ENCODE results near the gene SPATA13.

The SPATA13 gene

DNA sequence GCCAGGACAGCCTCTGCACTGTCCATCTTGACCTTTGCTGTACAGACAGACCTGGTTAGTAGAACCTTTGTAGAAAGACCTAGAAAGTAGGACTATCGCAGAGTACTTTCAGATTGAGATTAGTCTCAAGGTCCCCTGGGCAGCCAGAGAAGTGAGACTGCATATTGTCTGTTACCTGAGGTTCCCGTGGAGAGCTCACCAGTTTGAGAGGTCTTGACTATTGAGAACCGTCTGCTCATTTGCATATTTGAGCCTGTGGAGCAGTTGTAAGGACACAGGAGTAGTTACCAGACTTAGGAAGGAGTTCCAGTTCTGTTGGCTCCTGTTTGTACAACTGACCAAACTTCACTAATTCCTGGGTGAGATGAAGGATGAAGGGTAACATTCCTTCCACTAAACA, 66.2 kb downstream of the SPATA13 start:
- Histone ChIP-seq H2AFZ (ENCODE audit: low read depth, low read length) (no peak overlapping the region), H3K27me3 (ENCODE audit: insufficient read depth, low read length) (no peaks in the 10 kb centered on the region), H3K36me3 (ENCODE audit: insufficient read depth, low read length) (peaks cover 4% of the 10 kb centered on the region), H3K9me3 (ENCODE audit: low read length) (no peaks in the 10 kb centered on the region), H3K4me3 (ENCODE audit: low read length) (no peak overlapping the region), H3K4me1 (ENCODE audit: insufficient read depth, low read length) (no peaks in the 10 kb centered on the region)

DNA sequence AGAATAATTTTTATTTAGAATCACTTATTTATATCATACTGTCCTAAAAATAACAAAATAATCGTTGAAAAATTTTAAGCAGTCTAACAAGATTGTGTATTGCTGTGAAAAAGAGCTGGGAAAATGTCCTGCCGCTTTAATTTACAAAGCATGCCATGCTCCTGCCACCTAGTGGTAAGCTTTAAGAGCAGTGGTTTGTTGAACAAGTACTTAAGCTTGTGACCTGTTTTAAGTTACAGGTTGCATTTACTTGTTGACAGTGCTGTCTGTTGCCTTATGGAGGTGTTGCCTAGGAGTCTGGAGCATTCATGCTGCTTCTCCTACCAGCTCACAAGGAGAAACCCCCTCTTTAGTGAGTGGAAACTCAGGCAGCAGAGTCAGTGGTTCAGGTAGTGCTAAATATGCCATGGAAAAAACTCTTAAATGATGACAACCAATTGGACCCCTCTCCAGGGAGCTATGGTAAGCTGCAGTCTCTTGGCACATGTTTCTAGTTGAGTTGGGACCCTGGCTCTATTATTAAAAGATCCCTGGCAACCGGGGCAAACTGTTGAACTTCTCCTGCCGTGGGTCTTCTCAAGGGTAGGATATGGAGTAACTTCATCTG, 68.4 kb downstream of the SPATA13 start:
- Histone ChIP-seq H3K4me3 (ENCODE audit: low read length) (no peak overlapping the region), H2AFZ (ENCODE audit: low read depth, low read length) (no peak overlapping the region), H3K36me3 (ENCODE audit: insufficient read depth, low read length) (peaks cover 2% of the 10 kb centered on the region), H3K4me1 (ENCODE audit: insufficient read depth, low read length) (peaks cover 8% of the 10 kb centered on the region), H3K9me3 (ENCODE audit: low read length) (no peaks in the 10 kb centered on the region), H3K27me3 (ENCODE audit: insufficient read depth, low read length) (no peaks in the 10 kb centered on the region)

DNA sequence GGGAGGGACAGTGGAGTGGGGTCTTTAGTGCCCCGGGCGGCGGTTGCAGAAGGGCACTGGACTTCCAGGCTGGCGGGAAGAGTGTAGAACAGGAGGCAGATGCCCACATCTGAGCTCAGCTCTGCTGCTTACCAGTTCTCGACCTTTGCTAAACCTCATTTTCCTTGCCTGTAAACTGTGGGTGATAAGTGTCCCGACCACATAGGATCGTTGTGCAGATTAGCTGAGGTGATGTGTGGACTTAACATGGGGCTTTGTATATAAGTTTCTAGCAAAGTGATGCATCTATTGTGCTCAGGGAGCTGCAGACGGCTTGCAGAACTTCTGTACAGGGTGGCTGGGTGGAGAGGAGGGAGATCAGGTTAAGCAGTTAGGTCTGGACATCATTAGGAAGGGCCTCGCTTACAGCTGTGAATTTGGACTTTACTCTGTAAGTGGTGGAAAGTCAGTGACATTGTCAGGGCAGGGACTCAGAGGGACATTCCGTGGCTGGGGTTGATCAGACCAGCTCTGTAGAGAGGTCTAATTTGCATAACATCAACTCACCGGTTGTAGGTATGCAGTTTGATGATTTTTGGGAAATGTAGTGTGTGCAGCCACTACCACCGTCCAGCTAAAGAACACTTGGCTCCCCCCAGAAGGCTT, 70.0 kb downstream of the SPATA13 start:
- no peaks in the 10 kb centered on the region for H3K36me3 ChIP-seq (ENCODE audit: insufficient read depth, low read length)
- no peak overlapping the region for H2AFZ ChIP-seq (ENCODE audit: low read depth, low read length)
- no peaks in the 10 kb centered on the region for H3K27me3 ChIP-seq (ENCODE audit: insufficient read depth, low read length)
- peaks cover 10% of the 10 kb centered on the region for H3K4me1 ChIP-seq (ENCODE audit: insufficient read depth, low read length)
- H3K4me3 ChIP-seq (ENCODE audit: low read length), result no peak overlapping the region
- no peaks in the 10 kb centered on the region for H3K9me3 ChIP-seq (ENCODE audit: low read length)

DNA sequence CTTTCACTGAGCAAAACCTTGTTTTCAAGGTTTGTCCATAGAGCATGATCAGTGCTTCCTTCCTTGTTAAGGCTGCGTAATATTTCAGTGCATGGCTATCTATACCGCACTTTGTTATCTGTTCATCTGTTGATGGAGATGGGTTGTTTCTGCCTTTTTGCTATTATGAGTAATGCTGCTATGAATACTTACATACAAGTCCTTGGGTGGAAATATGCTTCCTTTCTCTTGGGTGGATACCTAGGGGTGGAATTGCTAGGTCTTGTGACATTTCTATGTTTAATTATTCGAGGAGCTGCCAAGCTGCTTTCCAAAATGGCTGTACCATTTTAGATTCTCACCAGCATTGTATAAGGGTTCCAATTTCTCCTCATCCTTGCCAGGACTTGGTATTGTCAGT, 70.9 kb downstream of the SPATA13 start:
- Histone ChIP-seq H3K4me3 (ENCODE audit: low read length) (no peak overlapping the region), H3K27me3 (ENCODE audit: insufficient read depth, low read length) (no peaks in the 10 kb centered on the region), H3K36me3 (ENCODE audit: insufficient read depth, low read length) (no peaks in the 10 kb centered on the region), H3K9me3 (ENCODE audit: low read length) (no peaks in the 10 kb centered on the region), H3K4me1 (ENCODE audit: insufficient read depth, low read length) (peaks cover 10% of the 10 kb centered on the region), H2AFZ (ENCODE audit: low read depth, low read length) (no peak overlapping the region)

DNA sequence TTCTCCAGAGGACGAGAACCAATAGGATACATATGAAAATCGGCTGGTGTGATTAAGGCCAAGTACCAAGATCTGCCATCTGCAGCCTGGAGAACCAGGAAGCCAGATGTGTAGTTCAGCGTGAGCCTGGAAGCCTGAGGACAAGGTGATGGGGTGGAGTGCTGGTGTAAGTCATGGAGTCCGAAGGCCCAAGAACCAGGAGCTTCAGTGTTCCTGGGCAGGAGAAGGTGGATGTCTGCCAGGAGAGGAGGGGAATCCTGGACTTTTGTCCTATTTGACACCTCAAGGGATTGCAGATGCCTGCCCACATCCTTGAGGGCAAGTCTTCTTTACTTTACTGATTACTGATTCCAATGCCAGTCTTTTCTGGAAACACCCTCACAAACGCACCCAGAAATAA, 71.5 kb downstream of the SPATA13 start:
- H3K36me3 ChIP-seq (ENCODE audit: insufficient read depth, low read length), result no peaks in the 10 kb centered on the region
- H3K4me1 ChIP-seq (ENCODE audit: insufficient read depth, low read length), result peaks cover 10% of the 10 kb centered on the region
- H3K4me3 ChIP-seq (ENCODE audit: low read length), result no peak overlapping the region
- no peaks in the 10 kb centered on the region for H3K9me3 ChIP-seq (ENCODE audit: low read length)
- H3K27me3 ChIP-seq (ENCODE audit: insufficient read depth, low read length), result no peaks in the 10 kb centered on the region
- H2AFZ ChIP-seq (ENCODE audit: low read depth, low read length), result no peak overlapping the region

DNA sequence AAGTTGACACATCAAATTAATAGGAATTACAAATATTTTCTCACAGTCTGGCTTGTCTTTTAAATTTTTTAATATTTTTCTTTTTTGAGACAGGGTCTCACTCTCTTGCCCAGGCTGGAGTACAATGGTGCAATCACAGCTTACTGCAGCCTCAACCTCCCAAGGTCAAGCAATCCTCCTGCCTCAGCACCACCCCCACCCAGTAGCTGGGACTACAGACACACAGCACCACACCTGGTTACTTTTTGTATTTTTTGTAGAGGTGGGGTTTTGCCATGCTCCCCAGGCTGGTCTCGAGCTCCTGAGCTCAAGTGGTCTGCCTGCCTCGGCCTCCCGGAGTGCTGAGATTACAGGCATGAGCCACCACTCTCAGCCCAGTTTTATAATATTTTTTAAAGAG, 72.0 kb downstream of the SPATA13 start:
- no peak overlapping the region for H3K4me3 ChIP-seq (ENCODE audit: low read length)
- no peaks in the 10 kb centered on the region for H3K27me3 ChIP-seq (ENCODE audit: insufficient read depth, low read length)
- no peak overlapping the region for H2AFZ ChIP-seq (ENCODE audit: low read depth, low read length)
- H3K9me3 ChIP-seq (ENCODE audit: low read length), result no peaks in the 10 kb centered on the region
- no peaks in the 10 kb centered on the region for H3K36me3 ChIP-seq (ENCODE audit: insufficient read depth, low read length)
- H3K4me1 ChIP-seq (ENCODE audit: insufficient read depth, low read length), result peaks cover 10% of the 10 kb centered on the region

DNA sequence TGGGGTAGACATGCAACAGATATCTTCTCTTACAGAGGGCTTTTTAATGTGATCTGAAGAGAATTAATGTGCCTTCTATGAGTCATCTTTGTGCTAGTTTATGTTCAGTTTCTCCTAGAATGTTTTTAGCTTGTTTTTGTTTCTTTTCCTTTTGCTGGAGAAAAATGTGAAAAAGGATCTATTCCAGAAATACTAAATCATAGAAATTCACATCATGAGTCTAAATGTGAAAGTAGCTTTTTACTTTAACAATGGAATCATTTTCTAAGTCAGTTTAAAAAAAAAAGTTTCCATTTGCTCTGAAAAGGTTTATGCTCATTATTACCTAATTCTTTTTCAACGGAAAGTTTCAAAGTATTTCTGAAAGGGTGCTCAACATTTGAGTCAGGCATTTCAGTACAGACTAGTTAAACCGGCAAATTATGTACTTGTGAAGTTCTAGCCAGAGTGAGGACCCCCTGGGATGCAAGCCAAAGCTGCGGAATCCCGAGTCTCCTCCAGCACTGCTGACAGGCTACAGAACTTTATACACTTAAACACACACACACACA, 72.9 kb downstream of the SPATA13 start:
- H3K4me3 ChIP-seq (ENCODE audit: low read length), result no peak overlapping the region
- H3K4me1 ChIP-seq (ENCODE audit: insufficient read depth, low read length), result peaks cover 10% of the 10 kb centered on the region
- no peak overlapping the region for H2AFZ ChIP-seq (ENCODE audit: low read depth, low read length)
- no peaks in the 10 kb centered on the region for H3K27me3 ChIP-seq (ENCODE audit: insufficient read depth, low read length)
- H3K9me3 ChIP-seq (ENCODE audit: low read length), result no peaks in the 10 kb centered on the region
- H3K36me3 ChIP-seq (ENCODE audit: insufficient read depth, low read length), result no peaks in the 10 kb centered on the region

DNA sequence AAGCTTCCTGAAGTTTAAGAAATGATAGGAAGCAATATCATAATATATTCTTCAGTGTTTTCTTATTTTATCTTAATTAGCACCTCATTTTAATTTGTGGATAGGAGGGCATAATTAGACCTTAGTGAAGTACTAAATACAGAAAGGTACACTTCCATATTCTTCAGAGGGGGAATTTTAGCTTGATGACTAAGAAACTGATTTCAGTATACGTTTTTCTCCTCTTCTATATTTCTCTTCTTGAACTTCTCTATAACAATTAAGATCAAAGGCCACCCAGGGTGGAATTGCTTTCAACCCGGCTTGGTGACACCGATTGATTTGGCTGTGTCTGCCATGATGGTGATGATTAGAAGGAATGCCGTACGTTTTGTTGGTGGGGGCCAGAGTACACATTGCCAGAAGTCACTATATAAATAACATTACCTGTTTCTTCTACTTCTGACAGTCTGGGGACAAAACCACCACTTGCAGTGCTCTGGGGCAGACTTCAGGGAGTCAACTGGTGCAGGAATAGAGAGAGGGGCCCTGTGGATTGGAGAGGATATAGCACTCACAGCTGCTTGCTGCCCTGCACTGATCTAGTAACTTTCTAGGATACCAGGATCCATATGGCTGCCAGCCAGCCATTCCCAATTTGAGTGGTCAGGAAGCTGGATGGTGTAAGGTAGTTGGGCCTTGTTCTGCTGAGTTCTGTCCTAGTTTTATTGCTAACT, 73.8 kb downstream of the SPATA13 start:
- H3K4me3 ChIP-seq (ENCODE audit: low read length), result no peak overlapping the region

DNA sequence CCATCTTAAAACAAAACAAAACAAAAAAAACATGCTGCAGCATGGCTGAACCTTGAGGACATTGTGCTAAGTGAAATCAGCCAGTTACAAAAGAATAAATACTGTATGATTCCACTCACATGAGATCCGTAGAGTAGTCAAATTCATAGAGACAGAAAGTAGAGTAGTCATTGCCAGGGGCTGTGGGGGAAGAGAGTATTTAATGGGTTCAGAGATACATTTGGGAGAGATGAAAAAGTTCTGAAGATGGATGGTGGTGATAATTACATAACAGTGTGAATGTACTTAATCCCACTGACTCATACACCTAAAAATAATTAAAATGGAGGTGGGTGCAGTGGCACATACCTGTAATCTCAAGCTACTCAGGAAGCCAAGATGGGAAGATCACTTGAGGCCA, 76.8 kb downstream of the SPATA13 start:
- Histone ChIP-seq H2AFZ (ENCODE audit: low read depth, low read length) (no peak overlapping the region), H3K4me1 (ENCODE audit: insufficient read depth, low read length) (peaks cover 10% of the 10 kb centered on the region), H3K27me3 (ENCODE audit: insufficient read depth, low read length) (no peaks in the 10 kb centered on the region), H3K9me3 (ENCODE audit: low read length) (no peaks in the 10 kb centered on the region), H3K36me3 (ENCODE audit: insufficient read depth, low read length) (no peaks in the 10 kb centered on the region), H3K4me3 (ENCODE audit: low read length) (no peak overlapping the region)

More for the DNA sequence above, 73.8 kb downstream of the SPATA13 start:
- H3K36me3 ChIP-seq (ENCODE audit: insufficient read depth, low read length), result no peaks in the 10 kb centered on the region
- peaks cover 10% of the 10 kb centered on the region for H3K4me1 ChIP-seq (ENCODE audit: insufficient read depth, low read length)
- no peaks in the 10 kb centered on the region for H3K27me3 ChIP-seq (ENCODE audit: insufficient read depth, low read length)
- no peak overlapping the region for H2AFZ ChIP-seq (ENCODE audit: low read depth, low read length)
- no peaks in the 10 kb centered on the region for H3K9me3 ChIP-seq (ENCODE audit: low read length)

DNA sequence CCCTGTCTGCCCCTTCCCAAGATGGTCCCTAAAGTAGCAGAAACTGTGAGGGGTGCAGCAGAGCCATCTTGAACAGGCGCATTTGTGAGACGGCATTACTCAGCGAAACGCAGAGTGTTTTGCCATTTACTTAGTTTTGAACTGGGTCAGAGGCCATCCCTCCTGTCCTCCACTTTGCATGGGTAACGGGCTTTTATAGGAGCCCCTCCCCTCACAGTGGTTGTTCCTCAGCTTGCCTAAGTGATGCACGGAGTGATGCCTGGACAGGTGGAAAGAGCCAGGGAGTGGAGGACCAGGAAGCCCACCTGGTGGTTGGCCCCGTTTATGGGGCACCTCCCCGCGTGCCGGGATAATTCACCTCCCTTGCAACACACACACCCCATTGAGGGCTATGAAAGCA, 80.8 kb downstream of the SPATA13 start:
- Histone ChIP-seq H3K27me3 (ENCODE audit: insufficient read depth, low read length) (no peaks in the 10 kb centered on the region), H2AFZ (ENCODE audit: low read depth, low read length) (no peak overlapping the region), H3K4me3 (ENCODE audit: low read length) (no peak overlapping the region), H3K9me3 (ENCODE audit: low read length) (no peaks in the 10 kb centered on the region), H3K36me3 (ENCODE audit: insufficient read depth, low read length) (no peaks in the 10 kb centered on the region), H3K4me1 (ENCODE audit: insufficient read depth, low read length) (no peaks in the 10 kb centered on the region)

DNA sequence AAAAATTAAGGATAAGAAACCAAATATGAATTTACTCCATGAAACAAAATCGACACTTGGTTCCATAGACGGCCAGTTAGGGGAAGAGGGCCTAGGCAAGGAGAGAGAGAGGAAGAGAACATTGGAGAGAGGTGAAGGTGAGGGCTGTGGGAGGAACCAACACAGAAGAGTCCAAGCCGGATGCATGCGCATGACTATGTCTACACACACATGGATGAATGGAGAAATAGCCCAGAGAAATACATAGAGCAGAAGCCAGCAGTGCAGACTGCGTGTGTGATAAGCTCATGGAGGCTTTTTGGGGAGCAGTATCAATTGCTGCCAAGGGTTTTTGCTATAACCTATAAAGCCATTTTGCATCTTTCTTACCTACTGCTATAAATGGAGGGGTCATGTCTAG, 81.6 kb downstream of the SPATA13 start:
- Histone ChIP-seq H3K27me3 (ENCODE audit: insufficient read depth, low read length) (no peaks in the 10 kb centered on the region), H3K4me1 (ENCODE audit: insufficient read depth, low read length) (peaks cover 5% of the 10 kb centered on the region), H3K9me3 (ENCODE audit: low read length) (no peaks in the 10 kb centered on the region), H2AFZ (ENCODE audit: low read depth, low read length) (no peak overlapping the region), H3K4me3 (ENCODE audit: low read length) (no peak overlapping the region), H3K36me3 (ENCODE audit: insufficient read depth, low read length) (no peaks in the 10 kb centered on the region)

DNA sequence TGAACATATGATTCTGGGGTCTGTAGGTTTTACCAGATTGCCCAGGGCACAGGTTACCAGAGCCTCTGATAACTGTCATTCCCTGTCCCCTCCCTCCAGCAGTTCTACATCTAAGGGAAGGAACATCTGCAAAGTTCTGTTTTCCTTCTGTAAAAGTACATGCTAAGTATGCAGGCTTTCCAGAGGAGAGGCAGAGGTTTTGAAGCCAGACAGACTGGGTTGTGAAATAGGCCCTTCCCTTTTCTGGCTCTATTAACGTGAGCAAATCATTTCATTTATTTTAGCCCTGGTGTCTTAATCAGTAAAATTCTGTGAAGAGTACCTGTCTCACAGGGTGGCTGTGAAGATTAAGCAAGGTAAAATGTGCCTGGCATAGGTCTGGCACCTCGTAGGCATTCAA, 82.8 kb downstream of the SPATA13 start:
- peaks cover 5% of the 10 kb centered on the region for H3K4me1 ChIP-seq (ENCODE audit: insufficient read depth, low read length)
- no peak overlapping the region for H3K4me3 ChIP-seq (ENCODE audit: low read length)
- H3K27me3 ChIP-seq (ENCODE audit: insufficient read depth, low read length), result no peaks in the 10 kb centered on the region
- no peaks in the 10 kb centered on the region for H3K36me3 ChIP-seq (ENCODE audit: insufficient read depth, low read length)
- H2AFZ ChIP-seq (ENCODE audit: low read depth, low read length), result no peak overlapping the region
- H3K9me3 ChIP-seq (ENCODE audit: low read length), result no peaks in the 10 kb centered on the region

DNA sequence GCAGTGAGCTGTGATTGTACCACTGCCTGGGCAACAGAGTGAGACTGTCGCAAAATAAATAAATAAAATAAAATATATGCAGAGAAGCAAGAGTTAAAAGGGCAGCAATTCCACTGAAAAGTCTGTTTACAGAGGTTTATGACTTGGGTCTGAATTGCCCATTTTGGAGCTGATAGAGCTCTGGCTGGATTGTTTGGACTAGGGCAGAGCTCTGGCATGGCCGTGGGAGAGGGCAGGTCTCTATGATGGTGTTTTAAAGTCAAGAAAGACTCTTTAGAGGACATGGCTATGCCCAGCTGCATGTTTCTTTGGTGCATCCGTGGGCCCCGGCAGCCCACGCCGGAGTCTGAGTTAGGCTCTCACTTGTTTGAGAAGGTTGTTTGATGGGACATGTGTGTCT, 84.3 kb downstream of the SPATA13 start:
- H2AFZ ChIP-seq (ENCODE audit: low read depth, low read length), result no peak overlapping the region
- no peaks in the 10 kb centered on the region for H3K9me3 ChIP-seq (ENCODE audit: low read length)
- no peak overlapping the region for H3K4me3 ChIP-seq (ENCODE audit: low read length)
- H3K4me1 ChIP-seq (ENCODE audit: insufficient read depth, low read length), result peaks cover 5% of the 10 kb centered on the region
- no peaks in the 10 kb centered on the region for H3K27me3 ChIP-seq (ENCODE audit: insufficient read depth, low read length)
- H3K36me3 ChIP-seq (ENCODE audit: insufficient read depth, low read length), result no peaks in the 10 kb centered on the region

Measured in neuron (in vitro differentiated cells).